GM12865 (cell line): ENCODE results near the gene FAAH2.
A peak's percentile ranks its signal among the peaks of the same experiment; 100 is the strongest.

ENCODE experiments used
- DNase-seq: peaks from one replicate; pipeline ENCODE4 v3.0.0; 2010; ENCODE audit warnings: low read depth
- H3K4me3 ChIP-seq: 2 replicates; pipeline ENCODE4 v1.5.1; 2011; ENCODE audit warnings: mild to moderate bottlenecking, low read depth, low read length, control low read depth
- TF ChIP-seq, protein P1 (sequence below): IDR thresholded peaks from 2 replicates; pipeline ENCODE4 v1.5.1; 2011; ENCODE audit warnings: low read length, control low read depth, low read depth, inconsistent platforms; ENCODE audit not compliant: insufficient read depth; ENCODE audit errors: missing control alignments

Gene FAAH2

GRCh38 chrX:57519578-57520118 is 233.1 kb downstream of the FAAH2 start:
- TF ChIP-seq, protein P1, sequence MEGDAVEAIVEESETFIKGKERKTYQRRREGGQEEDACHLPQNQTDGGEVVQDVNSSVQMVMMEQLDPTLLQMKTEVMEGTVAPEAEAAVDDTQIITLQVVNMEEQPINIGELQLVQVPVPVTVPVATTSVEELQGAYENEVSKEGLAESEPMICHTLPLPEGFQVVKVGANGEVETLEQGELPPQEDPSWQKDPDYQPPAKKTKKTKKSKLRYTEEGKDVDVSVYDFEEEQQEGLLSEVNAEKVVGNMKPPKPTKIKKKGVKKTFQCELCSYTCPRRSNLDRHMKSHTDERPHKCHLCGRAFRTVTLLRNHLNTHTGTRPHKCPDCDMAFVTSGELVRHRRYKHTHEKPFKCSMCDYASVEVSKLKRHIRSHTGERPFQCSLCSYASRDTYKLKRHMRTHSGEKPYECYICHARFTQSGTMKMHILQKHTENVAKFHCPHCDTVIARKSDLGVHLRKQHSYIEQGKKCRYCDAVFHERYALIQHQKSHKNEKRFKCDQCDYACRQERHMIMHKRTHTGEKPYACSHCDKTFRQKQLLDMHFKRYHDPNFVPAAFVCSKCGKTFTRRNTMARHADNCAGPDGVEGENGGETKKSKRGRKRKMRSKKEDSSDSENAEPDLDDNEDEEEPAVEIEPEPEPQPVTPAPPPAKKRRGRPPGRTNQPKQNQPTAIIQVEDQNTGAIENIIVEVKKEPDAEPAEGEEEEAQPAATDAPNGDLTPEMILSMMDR = no peak
- no peak for DNase-seq
- no peak overlapping the region for H3K4me3 ChIP-seq

GRCh38 chrX:57528670-57529255 is 242.3 kb downstream of the FAAH2 start:
- H3K4me3 ChIP-seq = no peak overlapping the region
- TF ChIP-seq, protein P1 = peak; percentile 45
- DNase-seq = peak; percentile 17
